ENCODE measurements around the gene HIC1. TPM values are rescaled to one million over a fixed set of nuclear protein-coding genes. Genes with fewer than 3 reads are reported as not detected.

Gene HIC1
- total RNA-seq, 4 donors from 2014 or later, result 6.8 to 40.4 (median 12.8) TPM

DNA sequence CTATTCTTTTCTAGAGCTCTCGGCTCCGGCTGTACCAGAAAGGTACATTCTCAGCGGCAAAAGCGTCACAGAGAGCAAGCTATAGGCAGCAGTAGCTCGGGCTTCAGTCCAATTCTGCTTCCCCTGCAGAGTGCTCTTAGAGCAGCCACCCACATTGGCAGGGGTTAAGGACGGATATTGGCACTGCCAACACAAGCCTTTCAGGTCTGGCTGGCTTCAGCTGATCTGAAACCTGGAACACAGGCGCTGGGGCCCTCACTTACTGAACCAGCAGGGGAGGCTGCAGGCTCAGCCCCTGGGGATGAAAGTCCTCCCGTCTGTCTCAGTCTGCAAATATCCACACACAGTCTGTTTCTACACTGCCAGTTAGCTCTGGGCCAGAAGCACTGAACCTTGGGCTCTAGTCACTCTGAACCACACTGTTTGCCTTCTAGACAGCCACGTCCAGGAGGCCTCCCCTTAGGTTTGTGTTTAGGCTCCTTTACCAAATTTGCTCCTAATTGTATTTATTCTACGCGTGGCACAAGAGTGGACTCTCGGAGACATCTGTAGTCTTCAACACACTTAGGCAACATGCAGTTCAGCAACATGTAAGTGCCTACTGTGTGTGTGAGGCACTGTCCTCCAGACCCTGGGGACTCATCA is 40.1 kb downstream of the HIC1 start:
- Histone ChIP-seq H3K27ac (peak overlapping the region in 1 of 4 donors; percentile 41), H3K27me3 (no peaks in the 10 kb centered on the region), H3K4me1 (peaks cover 0 to 18% (median 2%) of the 10 kb centered on the region in 4 donors), H3K4me3 (no peak overlapping the region), H3K36me3 (no peaks in the 10 kb centered on the region), H3K9me3 (no peaks in the 10 kb centered on the region)
- TF ChIP-seq POLR2A (IDR thresholded peaks at IDR 0.05) (no peak), CTCF (IDR thresholded peaks at IDR 0.05) (peak in 5 of 6 experiments; percentile 7 to 62 (median 51))
- DNase-seq, result peak in 1 of 3 donors; percentile 68

DNA sequence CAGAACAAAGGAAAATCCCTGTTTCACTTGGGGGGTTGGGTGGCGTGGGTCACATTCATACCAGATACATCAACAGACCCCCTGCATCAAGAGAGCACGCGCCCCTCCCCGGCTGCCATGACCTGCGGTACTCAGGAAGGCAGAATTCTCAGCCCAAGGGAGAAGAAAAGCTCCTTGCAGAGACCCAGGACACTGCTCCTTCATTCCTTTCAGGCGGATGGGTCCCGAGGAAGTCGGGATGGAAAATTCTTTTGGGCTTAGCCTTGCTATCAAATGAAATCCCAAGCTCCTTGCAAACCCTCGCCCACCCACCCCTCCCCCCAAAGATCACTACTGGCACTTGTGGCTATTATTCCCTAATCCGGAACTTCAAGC is 40.6 kb downstream of the HIC1 start:
- DNase-seq, result no peak
- TF ChIP-seq POLR2A (IDR thresholded peaks at IDR 0.05) (no peak), CTCF (IDR thresholded peaks at IDR 0.05) (no peak)
- no peak overlapping the region for H3K4me3 ChIP-seq
- no peaks in the 10 kb centered on the region for H3K9me3 ChIP-seq
- H3K27ac ChIP-seq, result peak overlapping the region in 1 of 4 donors; percentile 41
- peaks cover 0 to 13% (median 0%) of the 10 kb centered on the region in 4 donors for H3K4me1 ChIP-seq
- no peaks in the 10 kb centered on the region for H3K36me3 ChIP-seq
- no peaks in the 10 kb centered on the region for H3K27me3 ChIP-seq

GRCh38 chr17:2101448-2102257 is 46.8 kb downstream of the HIC1 start:
- Histone ChIP-seq H3K27me3 (no peaks in the 10 kb centered on the region), H3K4me3 (no peak overlapping the region), H3K36me3 (no peaks in the 10 kb centered on the region), H3K4me1 (peaks cover 0 to 23% (median 0%) of the 10 kb centered on the region in 4 donors), H3K27ac (peak overlapping the region in 2 of 4 donors; percentile 49 to 62), H3K9me3 (no peaks in the 10 kb centered on the region)
- DNase-seq, result peak; percentile 48 to 95 (median 88)
- no peak for TF ChIP-seq POLR2A (IDR thresholded peaks at IDR 0.05)
- peak in 2 of 6 experiments; percentile 2 to 15 for TF ChIP-seq CTCF (IDR thresholded peaks at IDR 0.05)

GRCh38 chr17:2102931-2103809 is 48.3 kb downstream of the HIC1 start:
- Histone ChIP-seq H3K9me3 (no peaks in the 10 kb centered on the region), H3K4me1 (peaks cover 0 to 29% (median 0%) of the 10 kb centered on the region in 4 donors), H3K36me3 (no peaks in the 10 kb centered on the region), H3K27ac (no peak overlapping the region), H3K4me3 (no peak overlapping the region), H3K27me3 (no peaks in the 10 kb centered on the region)
- TF ChIP-seq POLR2A (IDR thresholded peaks at IDR 0.05) (no peak), CTCF (IDR thresholded peaks at IDR 0.05) (no peak)
- no peak for DNase-seq

- no peaks in the 10 kb centered on the region for H3K27me3 ChIP-seq
- H3K4me1 ChIP-seq, result peaks cover 0 to 32% (median 0%) of the 10 kb centered on the region in 4 donors
- TF ChIP-seq POLR2A (IDR thresholded peaks at IDR 0.05) (no peak), CTCF (IDR thresholded peaks at IDR 0.05) (no peak)
- no peak overlapping the region for H3K4me3 ChIP-seq
- H3K27ac ChIP-seq, result no peak overlapping the region
- H3K9me3 ChIP-seq, result no peaks in the 10 kb centered on the region
- H3K36me3 ChIP-seq, result no peaks in the 10 kb centered on the region
- DNase-seq, result no peak
Measured at GRCh38 chr17:2105663-2106062, 50.8 kb downstream of the HIC1 start.

All from Peyer's patch (tissue), 4 donors.